ENCODE measurements around the gene MYRIP.
"Not testable (repeated sequence)": the region's sequence is repeated elsewhere in the genome, so short reads cannot be mapped to it uniquely, and the experiment has no call there.

The MYRIP gene

DNA sequence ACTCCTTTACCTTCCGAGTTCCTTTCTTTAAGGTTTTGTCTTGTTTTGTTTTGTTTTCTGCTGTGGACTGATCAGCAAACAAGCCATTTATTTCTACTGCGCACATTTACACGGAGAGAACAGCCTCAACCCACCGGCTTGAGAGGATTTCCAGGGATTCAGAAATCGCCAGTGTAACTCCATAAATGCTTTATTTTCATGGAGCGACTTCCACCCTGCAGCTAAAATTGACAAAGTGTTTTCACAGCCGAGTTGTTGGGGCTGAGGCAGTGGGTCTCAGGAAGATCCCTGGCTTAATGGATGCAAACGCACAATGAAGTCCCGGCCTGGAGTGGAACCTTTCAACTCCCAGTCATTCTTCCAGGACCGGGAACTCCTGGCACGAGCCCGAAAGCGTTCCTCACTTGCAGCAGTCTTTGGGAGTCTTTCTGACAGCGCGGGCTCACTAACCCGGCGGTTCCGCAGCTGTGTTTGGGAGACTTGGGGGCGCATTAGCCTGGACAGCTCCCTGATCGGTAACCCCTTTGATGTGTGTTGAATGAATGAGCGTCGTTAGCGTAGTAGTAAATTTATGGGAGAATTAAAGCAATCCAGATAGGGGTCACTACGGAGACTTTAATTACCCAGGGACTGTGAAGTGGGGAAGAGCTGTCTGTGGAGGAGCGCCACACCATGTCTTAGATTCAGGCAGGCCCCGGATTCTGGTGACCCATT lies 785 bp upstream of the MYRIP start:
- DNase-seq, result no peak

DNA sequence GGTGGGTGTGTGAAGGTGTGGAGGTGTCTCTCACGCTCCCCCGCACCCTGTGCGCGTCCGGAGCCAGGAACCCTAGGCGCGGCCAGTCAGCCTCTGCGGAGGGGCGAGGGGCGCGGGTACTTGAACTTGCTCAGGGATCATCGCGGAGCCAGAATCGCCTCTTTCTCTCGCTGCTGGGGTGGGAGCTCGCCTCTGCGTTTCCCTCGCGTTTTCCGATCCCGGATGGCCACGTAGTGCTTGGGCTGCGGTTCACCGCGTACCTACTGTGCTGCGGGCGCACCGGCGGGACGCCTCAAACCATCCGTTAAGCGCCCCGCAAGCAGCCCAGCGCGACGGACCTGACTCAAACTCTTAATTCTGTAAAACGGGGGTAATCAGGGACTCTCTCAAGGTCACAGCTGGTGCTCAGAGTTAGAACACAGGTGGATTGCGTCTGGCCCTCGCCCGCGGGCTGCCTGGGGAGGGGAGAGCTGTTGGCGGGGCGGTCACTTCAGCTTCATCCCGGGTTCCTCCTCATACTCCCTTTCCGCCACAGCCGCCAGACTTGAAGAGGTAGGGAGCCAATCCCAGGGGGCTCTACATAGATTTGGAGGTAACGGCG lies 686 bp downstream of the MYRIP start:
- DNase-seq, result no peak

DNA sequence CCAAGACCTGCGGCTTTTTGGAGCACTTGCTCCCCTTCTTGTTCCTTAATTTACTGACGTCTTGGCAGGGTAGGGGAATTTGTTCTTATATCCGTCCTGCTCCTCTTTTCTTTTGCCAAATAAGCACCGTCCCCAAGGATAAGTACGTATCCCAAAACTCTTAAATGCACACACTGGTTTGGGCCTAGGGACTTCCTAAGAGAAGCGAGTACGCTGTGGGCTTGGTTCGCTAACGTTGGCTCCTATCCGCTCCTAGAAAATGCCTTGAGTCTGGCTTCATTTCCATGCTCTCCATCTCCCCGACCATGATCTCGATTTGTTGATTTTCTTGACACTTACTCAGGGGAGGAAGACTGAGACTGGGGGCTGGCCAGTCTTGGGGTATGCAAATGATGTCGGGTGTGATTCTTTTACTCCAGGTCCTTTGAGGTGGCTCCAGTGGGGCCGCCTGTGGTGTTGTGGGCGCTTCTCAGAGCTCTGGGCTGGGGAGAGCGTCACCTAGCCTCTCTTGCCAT lies 1.3 kb downstream of the MYRIP start:
- DNase-seq, result no peak

- no peak for DNase-seq
Observed at GRCh38 chr3:39811561-39811960, 2.2 kb downstream of the MYRIP start.

DNA sequence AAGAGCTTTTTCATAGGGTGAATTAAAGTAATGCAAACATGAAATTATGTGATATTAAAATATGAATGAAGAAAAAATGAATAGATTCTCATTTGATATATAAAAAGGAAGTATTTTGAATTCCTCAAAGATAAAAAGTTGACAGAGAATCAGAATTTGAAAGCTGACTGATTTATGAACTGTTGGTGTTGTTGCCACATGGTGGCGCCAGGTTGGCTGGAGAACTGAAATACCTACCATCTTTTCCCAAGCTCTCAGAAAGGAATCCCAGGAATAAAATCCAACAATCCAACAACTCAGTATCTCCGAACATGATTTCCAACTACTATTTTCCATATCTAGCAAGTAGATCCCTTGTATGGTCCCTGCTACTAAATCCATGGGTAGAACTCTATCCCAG lies 3.1 kb downstream of the MYRIP start:
- DNase-seq, result no peak

DNA sequence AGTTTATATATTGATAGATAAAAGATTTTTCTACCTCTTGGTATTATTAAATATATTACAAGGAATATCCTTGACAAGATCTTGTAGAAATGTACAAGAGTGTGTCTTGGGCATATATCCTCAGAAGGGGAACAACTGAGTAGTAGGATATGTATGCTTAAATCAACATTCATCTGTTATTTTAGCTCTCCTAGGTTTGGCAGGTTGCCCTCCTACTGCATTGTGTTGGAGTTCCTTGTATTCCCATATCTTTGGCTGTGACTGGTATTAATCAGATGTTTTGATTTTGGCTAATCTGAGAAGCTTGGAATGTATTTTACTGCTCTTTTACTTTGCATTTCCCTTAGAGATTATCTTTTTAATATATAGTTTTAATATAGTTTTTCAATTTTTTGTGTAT lies 4.6 kb downstream of the MYRIP start:
- no peak for DNase-seq

- DNase-seq, result no peak
Observed at GRCh38 chr3:39819899-39820298, 10.5 kb downstream of the MYRIP start.

DNA sequence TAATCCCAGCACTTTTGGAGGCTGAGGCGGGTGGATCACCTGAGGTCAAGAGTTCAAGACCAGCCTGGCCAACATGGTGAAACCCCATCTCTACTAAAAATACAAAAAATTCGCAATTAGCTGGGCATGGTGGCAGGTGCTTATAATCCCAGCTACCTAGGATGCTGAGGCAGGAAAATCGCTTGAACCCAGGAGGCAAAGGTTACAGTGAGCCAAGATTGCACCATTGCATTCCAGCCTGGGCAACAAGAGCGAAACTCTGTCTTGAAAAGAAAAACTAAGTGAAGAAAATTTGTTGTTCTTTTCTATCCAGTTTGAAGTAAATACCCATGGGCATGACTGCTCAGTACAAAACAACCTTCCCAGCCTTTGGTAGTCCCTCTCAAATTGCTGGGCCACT lies 24.4 kb downstream of the MYRIP start:
- DNase-seq, result not testable (repeated sequence)

DNA sequence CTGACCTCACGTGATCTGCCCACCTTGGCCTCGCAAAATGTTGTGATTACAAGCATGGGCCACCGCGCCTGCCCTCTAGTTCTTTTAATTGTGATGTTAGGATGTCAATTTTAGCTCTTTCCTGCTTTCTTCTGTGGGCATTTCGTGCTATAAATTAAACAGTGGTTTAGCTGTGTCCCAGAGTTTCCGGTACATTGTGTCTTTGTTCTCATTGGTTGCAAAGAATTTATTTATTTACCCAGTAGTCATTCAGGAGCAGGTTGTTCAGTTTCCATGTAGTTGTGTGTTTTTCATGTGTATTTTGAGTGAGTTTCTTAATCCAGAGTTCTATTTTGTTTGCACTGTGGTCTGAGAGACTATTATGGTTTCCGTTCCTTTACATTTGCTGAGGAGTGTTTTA lies 30.1 kb downstream of the MYRIP start:
- no peak for DNase-seq

GRCh38 chr3:39843440-39843839 lies 34.0 kb downstream of the MYRIP start:
- no peak for DNase-seq

DNA sequence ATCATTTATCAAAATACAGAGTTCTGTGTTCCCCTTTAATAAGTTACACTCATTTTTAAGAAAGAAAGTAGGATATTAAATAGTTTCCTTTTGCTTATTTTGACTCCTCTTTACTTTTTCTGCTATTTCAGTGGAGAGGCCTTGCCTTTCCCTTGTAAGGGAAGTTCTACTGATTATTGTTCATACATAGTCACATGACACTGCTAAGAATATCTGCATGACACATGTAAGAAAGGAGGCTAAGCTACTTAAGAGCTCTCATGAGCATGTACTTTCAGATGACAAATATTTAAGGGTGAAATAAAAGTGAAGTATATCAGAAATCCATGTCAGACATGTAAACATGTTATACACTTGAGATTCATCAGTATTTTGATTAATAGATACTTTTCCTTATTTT lies 39.0 kb downstream of the MYRIP start:
- DNase-seq, result no peak

DNA sequence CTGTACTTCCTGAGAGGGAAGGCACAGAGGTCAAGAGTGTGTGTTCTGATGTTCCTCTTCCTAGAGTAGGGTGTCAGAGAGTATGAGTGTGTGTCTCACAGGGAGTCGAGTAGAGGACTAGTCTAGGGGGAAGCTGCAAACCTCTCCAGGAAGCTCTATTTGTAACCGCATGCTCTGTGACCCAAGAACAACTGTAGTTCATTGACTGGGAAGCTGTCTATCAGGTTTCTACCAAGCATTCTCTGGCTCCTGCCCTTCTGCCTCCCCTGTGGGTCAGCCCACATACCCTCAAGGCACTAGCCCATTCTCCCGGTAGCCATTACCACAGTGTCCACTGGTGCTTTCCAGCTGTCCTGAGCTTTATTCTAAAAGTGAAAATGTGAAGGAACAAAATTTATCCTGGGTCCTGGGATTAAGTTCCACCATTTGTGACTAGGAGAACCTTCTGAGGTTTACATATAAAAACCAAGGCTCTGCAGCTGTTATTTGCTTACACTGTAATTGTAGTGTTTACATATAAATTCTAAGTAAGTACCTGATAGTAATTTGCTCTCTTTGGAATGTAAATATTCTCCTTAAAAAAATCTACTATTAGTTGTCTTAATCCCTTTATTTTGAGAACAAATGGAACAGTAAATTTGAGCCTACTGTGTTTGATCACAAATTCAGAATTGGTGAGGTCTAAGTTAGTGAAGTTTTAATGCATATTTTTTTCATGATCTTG lies 40.7 kb downstream of the MYRIP start:
- peak; percentile 18 for DNase-seq

- DNase-seq, result peak; percentile 22
Observed at GRCh38 chr3:39850716-39851032, 41.3 kb downstream of the MYRIP start.

- DNase-seq, result no peak
Observed at GRCh38 chr3:39855517-39855916, 46.1 kb downstream of the MYRIP start.

DNA sequence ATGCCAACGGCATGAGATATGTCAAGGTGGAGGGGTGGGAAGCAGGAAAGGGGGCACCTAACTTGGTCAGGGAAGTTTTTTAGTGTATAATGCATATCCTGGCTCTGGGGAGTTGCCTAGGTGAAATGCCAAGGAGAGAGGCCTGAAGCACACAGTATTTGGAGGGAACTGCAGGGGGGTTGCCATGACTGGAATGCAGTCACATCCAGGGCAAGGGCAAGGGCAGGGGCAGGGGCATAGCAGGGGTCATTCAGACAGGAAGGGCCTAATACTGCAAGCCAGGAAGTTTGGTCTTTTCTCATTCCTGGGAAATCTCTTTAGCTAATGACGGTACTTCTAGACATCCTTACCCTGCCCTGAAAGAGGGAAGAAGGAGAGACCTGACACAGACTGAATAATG lies 60.5 kb downstream of the MYRIP start:
- no peak for DNase-seq

DNA sequence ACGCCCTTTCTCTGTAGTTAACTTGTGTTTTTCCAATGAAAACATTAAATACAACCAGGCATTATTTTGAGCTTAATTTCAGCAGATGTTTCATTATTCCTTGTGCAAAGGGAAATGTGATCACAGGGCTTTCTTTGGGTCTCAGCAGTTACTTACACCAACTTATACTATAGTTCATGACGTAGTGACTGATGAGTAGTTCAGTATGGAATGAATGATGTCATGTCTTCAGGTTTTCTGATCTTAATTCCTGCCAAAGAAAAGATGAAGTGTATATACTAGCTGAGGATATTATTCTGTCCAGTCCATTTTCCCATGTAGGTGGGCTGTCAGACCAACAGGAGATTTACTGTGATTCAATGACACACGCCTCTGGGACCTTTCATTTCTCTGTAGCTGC lies 61.3 kb downstream of the MYRIP start:
- DNase-seq, result no peak

DNA sequence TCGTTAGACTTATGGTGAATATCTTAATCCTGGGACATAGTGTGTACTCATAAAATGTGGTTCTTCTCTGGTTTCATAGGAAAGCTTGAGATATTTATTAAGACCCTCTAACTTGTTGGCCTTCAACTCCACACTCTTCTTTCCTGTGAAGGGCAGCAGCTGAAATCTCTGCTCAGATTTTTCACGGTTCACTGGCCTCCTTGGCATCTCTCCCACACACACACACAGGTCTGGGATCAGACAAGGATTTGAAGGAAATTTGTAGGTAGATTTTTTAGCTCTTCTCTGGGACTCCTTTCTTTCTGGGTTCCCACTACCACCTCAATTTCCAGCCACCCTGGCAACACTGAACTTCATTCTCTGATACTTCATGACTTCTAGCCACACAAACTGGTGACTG lies 70.2 kb downstream of the MYRIP start:
- DNase-seq, result no peak

- DNase-seq, result no peak
Observed at GRCh38 chr3:39882111-39882510, 72.7 kb downstream of the MYRIP start.

GRCh38 chr3:39892068-39892467 lies 82.7 kb downstream of the MYRIP start:
- no peak for DNase-seq

DNA sequence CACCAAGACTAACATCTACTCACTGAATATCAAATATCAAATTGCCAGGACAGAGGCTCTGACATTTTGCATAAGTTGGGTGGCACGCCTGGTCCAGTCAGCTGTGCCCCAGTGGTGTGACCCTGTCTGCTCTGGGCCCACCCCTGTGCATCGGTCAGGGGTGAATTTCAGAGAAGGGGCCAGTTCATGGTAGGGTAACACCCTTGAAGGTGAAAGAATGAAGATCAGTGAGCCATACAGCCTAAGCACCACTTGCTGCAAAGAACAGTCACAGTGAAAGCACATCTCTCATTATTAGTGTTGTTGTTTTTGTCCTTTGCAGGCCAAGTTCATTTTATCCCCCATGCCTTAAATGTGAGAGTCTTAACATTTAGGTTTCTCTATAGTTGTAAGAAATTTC lies 86.8 kb downstream of the MYRIP start:
- DNase-seq, result no peak

DNA sequence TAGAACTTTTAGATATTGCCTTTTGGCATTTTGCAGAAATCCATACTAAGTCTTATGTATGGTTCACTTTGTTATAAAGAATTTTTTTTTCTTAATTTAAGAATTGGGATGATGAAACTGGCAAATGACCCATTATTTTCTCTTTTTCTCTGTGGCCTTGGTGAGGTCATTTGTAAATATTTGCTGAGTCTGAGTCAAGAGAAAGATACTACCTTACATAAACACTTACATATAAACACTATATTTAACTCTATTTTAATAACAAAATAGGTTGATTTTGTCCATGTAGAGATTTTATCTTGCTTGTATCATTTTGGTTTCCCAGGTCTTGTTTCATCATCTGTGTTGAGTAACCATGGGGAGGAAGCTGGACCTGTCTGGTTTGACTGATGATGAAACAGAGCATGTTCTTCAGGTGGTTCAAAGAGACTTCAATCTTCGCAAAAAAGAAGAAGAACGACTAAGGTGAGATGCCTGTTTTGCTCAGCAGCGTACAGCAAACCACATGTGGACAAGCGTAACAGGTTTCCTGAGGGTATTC lies 91.1 kb downstream of the MYRIP start:
- DNase-seq, result no peak

- DNase-seq, result no peak
Observed at GRCh38 chr3:39903253-39903652, 93.8 kb downstream of the MYRIP start.

DNA sequence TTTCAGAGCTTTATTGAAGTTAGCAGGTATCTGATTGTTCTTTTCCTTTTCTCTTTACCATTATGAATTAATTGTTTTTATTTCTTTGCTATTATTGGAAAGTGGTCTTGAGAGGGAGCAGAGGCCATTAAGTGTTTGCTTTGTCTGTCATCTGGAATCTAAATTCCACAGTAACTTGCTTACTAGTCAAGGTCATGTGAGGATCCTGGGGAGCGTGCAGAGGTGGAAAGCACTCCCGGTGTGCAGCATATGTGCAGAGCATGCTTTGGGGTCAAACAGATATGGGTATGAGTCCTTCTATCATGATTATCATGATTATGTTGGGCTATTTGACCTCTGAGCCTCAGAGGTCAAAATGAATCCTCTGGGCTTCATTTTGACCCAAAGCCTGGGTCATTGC lies 96.4 kb downstream of the MYRIP start:
- no peak for DNase-seq

DNA sequence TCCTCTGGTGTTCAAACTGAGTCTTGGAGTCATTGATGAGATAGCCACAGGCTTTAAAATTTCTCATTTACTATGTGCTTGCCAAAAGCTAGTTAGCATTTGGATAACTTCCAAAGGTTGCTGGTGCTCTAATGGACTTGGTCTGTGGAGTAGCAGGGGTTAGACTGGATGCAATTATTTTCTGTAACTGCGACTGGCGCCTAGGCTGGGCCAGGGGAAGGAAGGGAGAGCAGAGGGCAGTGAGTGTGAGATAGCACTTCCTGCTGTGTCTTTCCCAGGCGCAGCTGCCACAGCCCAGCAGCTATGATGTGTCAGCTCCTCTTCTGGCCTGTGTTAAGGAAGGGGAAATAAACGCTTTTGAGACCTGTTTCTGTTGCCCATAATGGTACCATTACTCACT lies 98.6 kb downstream of the MYRIP start:
- peak; percentile 70 for DNase-seq
